Breast epithelium (tissue), 4 donors: ENCODE data around the gene EMX2. TPM values are rescaled to one million over a fixed set of nuclear protein-coding genes. Genes with fewer than 3 reads are reported as not detected.

Experiments
- DNase-seq, 2 donors: peaks; one replicate each; pipeline ENCODE4 v3.0.0-alpha.2; 2019; ENCODE audit warnings: low spot score in 2 of 2
- H3K27ac ChIP-seq, 2 donors: fragments of 200-600 bp; sonication (generic) in 1 of 2; one replicate each; pipeline ENCODE4 v1.5.1; 2016 to 2019; ENCODE audit warnings: mild to moderate bottlenecking in 1 of 2
- H3K27me3 ChIP-seq, 2 donors: fragments of 200-600 bp; sonication (generic) in 1 of 2; one replicate each; pipeline versions ENCODE4 v1.5.1 to v1.6.0; 2017 to 2019; ENCODE audit warnings: control low read depth in 1 of 2, mild to moderate bottlenecking in 1 of 2
- H3K36me3 ChIP-seq: fragments of 200-600 bp; one replicate; pipeline ENCODE4 v1.5.1; 2019
- H3K4me1 ChIP-seq, 2 donors: fragments of 200-600 bp; sonication (generic); one replicate each; pipeline ENCODE4 v1.5.1; 2016 to 2019; ENCODE audit warnings: control low read depth in 1 of 2
- H3K4me3 ChIP-seq, 3 donors: fragments of 200-600 bp; sonication (generic); 1 replicate in 2 of 3; 2 replicates in 1 of 3; pipeline ENCODE4 v1.5.1; 2016 to 2019; ENCODE audit warnings: mild to moderate bottlenecking in 3 of 3, moderate library complexity in 2 of 3
- H3K9me3 ChIP-seq, 2 donors: fragments of 200-600 bp; sonication (generic) in 1 of 2; one replicate each; pipeline ENCODE4 v1.5.1; 2016 to 2019; ENCODE audit warnings: control low read depth in 1 of 2
- CTCF ChIP-seq, 3 donors: fragments of 450-650 bp; IDR thresholded peaks; one replicate each; pipeline ENCODE4 v1.5.1; 2016 to 2017; ENCODE audit warnings: antibody characterized with exemption in 3 of 3, mild to moderate bottlenecking in 3 of 3, moderate library complexity in 3 of 3
- POLR2A ChIP-seq: fragments of 450-650 bp; IDR thresholded peaks from one replicate; pipeline ENCODE4 v1.6.1; 2016; ENCODE audit warnings: antibody characterized with exemption, mild to moderate bottlenecking, moderate library complexity
- POLR2AphosphoS5 ChIP-seq, 3 donors: sonication (generic); formaldehyde crosslinking; IDR thresholded peaks; one replicate each; pipeline ENCODE4 v1.6.1; 2017; ENCODE audit warnings: antibody characterized with exemption in 3 of 3
- intact Hi-C: fragments of 100-400 bp; cut with DNase I; formaldehyde crosslinking; loops from one replicate; pipeline ENCODE4 v1.15.1; 2023; ENCODE audit warnings: low total_unique reads
- total RNA-seq, 3 donors: library from RNA; depleted of rRNA; stranded (reverse); fragments of >200 nt; gene quantifications; one replicate each; pipeline ENCODE4 v1.1.0, GENCODE V29; 2016

EMX2 gene
- total RNA-seq, 3 donors from 2014 or later: 0.29 to 7.8 (median 0.98) TPM

- Histone ChIP-seq H3K27ac (no peak overlapping the region), H3K4me3 (no peak overlapping the region), H3K27me3 (peaks cover 0 to 7% of the 10 kb centered on the region in 2 donors), H3K4me1 (no peaks in the 10 kb centered on the region), H3K9me3 (no peaks in the 10 kb centered on the region), H3K36me3 (no peaks in the 10 kb centered on the region)
- DNase-seq: no peak
- intact Hi-C loops: no loop called here
- TF ChIP-seq CTCF (IDR thresholded peaks at IDR 0.05) (no peak), POLR2AphosphoS5 (IDR thresholded peaks at IDR 0.05) (no peak), POLR2A (no peak)
Observed at GRCh38 chr10:117587036-117587435, 44.5 kb downstream of the EMX2 start.

GRCh38 chr10:117590101-117590875 is 47.7 kb downstream of the EMX2 start:
- Histone ChIP-seq H3K36me3 (no peaks in the 10 kb centered on the region), H3K27ac (no peak overlapping the region), H3K9me3 (peaks cover 0 to 5% of the 10 kb centered on the region in 2 donors), H3K4me1 (no peaks in the 10 kb centered on the region), H3K27me3 (no peaks in the 10 kb centered on the region), H3K4me3 (no peak overlapping the region)
- intact Hi-C loops: no loop called here
- no peak for TF ChIP-seq POLR2AphosphoS5 (IDR thresholded peaks at IDR 0.05)
- no peak for TF ChIP-seq CTCF (IDR thresholded peaks at IDR 0.05)
- no peak for TF ChIP-seq POLR2A
- DNase-seq: no peak

GRCh38 chr10:117591043-117591442 is 48.5 kb downstream of the EMX2 start:
- TF ChIP-seq POLR2A (no peak), POLR2AphosphoS5 (IDR thresholded peaks at IDR 0.05) (no peak), CTCF (IDR thresholded peaks at IDR 0.05) (no peak)
- Histone ChIP-seq H3K4me1 (no peaks in the 10 kb centered on the region), H3K9me3 (peaks cover 0 to 5% of the 10 kb centered on the region in 2 donors), H3K4me3 (no peak overlapping the region), H3K36me3 (no peaks in the 10 kb centered on the region), H3K27me3 (no peaks in the 10 kb centered on the region), H3K27ac (no peak overlapping the region)
- intact Hi-C loops: no loop called here
- no peak for DNase-seq

GRCh38 chr10:117594722-117595121 is 52.2 kb downstream of the EMX2 start:
- TF ChIP-seq CTCF (IDR thresholded peaks at IDR 0.05) (no peak), POLR2A (no peak), POLR2AphosphoS5 (IDR thresholded peaks at IDR 0.05) (no peak)
- no peaks in the 10 kb centered on the region for H3K4me1 ChIP-seq
- no peaks in the 10 kb centered on the region for H3K27me3 ChIP-seq
- H3K27ac ChIP-seq: no peak overlapping the region
- H3K4me3 ChIP-seq: no peak overlapping the region
- H3K36me3 ChIP-seq: no peaks in the 10 kb centered on the region
- intact Hi-C loops: no loop called here
- peaks cover 0 to 5% of the 10 kb centered on the region in 2 donors for H3K9me3 ChIP-seq
- no peak for DNase-seq

GRCh38 chr10:117596706-117597105 is 54.2 kb downstream of the EMX2 start:
- DNase-seq: no peak
- TF ChIP-seq CTCF (IDR thresholded peaks at IDR 0.05) (no peak), POLR2A (no peak), POLR2AphosphoS5 (IDR thresholded peaks at IDR 0.05) (no peak)
- H3K4me3 ChIP-seq: no peak overlapping the region
- H3K36me3 ChIP-seq: no peaks in the 10 kb centered on the region
- no peaks in the 10 kb centered on the region for H3K4me1 ChIP-seq
- H3K27ac ChIP-seq: no peak overlapping the region
- no peaks in the 10 kb centered on the region for H3K27me3 ChIP-seq
- intact Hi-C loops: no loop called here
- H3K9me3 ChIP-seq: peaks cover 0 to 5% of the 10 kb centered on the region in 2 donors
